ENCODE measurements around the gene WWTR1.

DNA sequence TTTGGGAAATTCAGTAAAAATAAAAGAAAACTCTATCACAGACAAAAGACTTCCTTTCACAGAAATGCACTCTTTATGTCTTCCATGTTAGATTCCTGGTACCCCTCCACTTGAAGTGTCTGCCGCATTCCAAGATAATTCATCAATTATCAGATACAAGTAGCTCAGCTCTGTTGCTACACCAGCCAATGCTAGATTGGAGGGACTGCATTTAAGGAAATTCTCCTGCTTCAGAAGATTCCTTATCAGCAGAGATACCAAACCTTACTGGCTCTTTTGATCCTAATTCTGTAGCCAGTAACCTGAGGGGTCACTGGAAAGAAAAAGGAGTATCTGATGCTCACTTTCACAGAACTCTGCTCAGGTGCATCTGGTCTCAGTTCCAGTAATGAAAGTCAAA lies 119.5 kb downstream of the WWTR1 start:
- TF ChIP-seq, protein P1, sequence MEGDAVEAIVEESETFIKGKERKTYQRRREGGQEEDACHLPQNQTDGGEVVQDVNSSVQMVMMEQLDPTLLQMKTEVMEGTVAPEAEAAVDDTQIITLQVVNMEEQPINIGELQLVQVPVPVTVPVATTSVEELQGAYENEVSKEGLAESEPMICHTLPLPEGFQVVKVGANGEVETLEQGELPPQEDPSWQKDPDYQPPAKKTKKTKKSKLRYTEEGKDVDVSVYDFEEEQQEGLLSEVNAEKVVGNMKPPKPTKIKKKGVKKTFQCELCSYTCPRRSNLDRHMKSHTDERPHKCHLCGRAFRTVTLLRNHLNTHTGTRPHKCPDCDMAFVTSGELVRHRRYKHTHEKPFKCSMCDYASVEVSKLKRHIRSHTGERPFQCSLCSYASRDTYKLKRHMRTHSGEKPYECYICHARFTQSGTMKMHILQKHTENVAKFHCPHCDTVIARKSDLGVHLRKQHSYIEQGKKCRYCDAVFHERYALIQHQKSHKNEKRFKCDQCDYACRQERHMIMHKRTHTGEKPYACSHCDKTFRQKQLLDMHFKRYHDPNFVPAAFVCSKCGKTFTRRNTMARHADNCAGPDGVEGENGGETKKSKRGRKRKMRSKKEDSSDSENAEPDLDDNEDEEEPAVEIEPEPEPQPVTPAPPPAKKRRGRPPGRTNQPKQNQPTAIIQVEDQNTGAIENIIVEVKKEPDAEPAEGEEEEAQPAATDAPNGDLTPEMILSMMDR (conservative IDR thresholded peaks at IDR 0.05; ENCODE audit: low read depth, low read length) = no peak
- TF ChIP-seq POLR2A (IDR thresholded peaks at IDR 0.05; ENCODE audit: low read depth, low read length) (no peak), RAD21 (IDR thresholded peaks at IDR 0.05; ENCODE audit: low read length) (no peak), MXI1 (IDR thresholded peaks at IDR 0.05; ENCODE audit: borderline replicate concordance, low read depth, low read length) (no peak), CEBPB (IDR thresholded peaks at IDR 0.05; ENCODE audit: low read depth, low read length) (no peak), MAFK (IDR thresholded peaks at IDR 0.05; ENCODE audit: low read depth, low read length) (no peak), SMC3 (IDR thresholded peaks at IDR 0.05; ENCODE audit: low read depth, low read length) (no peak), RCOR1 (IDR thresholded peaks at IDR 0.05; ENCODE audit: insufficient replicate concordance, low read length) (no peak), BHLHE40 (IDR thresholded peaks at IDR 0.05; ENCODE audit: low read depth, low read length) (no peak), RFX5 (IDR thresholded peaks at IDR 0.05; ENCODE audit: low read depth, low read length) (no peak), FOS (IDR thresholded peaks at IDR 0.05; ENCODE audit: low read depth, low read length) (no peak), NFE2L2 (IDR thresholded peaks at IDR 0.05; ENCODE audit: low read depth, low read length) (no peak)
- TF ChIP-seq, protein P2, sequence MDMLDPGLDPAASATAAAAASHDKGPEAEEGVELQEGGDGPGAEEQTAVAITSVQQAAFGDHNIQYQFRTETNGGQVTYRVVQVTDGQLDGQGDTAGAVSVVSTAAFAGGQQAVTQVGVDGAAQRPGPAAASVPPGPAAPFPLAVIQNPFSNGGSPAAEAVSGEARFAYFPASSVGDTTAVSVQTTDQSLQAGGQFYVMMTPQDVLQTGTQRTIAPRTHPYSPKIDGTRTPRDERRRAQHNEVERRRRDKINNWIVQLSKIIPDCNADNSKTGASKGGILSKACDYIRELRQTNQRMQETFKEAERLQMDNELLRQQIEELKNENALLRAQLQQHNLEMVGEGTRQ (IDR thresholded peaks at IDR 0.05; ENCODE audit: low read depth, low read length) = no peak
- TF ChIP-seq, protein P3, sequence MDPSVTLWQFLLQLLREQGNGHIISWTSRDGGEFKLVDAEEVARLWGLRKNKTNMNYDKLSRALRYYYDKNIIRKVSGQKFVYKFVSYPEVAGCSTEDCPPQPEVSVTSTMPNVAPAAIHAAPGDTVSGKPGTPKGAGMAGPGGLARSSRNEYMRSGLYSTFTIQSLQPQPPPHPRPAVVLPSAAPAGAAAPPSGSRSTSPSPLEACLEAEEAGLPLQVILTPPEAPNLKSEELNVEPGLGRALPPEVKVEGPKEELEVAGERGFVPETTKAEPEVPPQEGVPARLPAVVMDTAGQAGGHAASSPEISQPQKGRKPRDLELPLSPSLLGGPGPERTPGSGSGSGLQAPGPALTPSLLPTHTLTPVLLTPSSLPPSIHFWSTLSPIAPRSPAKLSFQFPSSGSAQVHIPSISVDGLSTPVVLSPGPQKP (IDR thresholded peaks at IDR 0.05; ENCODE audit: borderline replicate concordance, low read depth, low read length) = no peak

Measured in IMR-90 (cell line).